Ovary (tissue), 9 donors: Measurements from ENCODE around the gene SLC6A4. TPM values are rescaled to one million over a fixed set of nuclear protein-coding genes. Genes with fewer than 3 reads are reported as not detected.
"Not testable (repeated sequence)": the region's sequence is repeated elsewhere in the genome, so short reads cannot be mapped to it uniquely, and the experiment has no call there.

Experiments
- DNase-seq, 5 donors: peaks; one replicate each; pipeline ENCODE4 v3.0.0-alpha.2; 2019 to 2020
- H3K27ac ChIP-seq, 2 donors: fragments of 200-600 bp; one replicate each; pipeline versions ENCODE4 v1.5.1 to v1.8.0; 2019 to 2022
- H3K27me3 ChIP-seq: fragments of 200-600 bp; one replicate; pipeline ENCODE4 v1.8.0; 2022
- H3K36me3 ChIP-seq: fragments of 200-600 bp; sonication (generic); one replicate; pipeline ENCODE4 v1.5.1; 2019
- H3K4me1 ChIP-seq: one replicate; pipeline ENCODE4 v1.8.1; 2013; ENCODE audit warnings: mild to moderate bottlenecking, moderate library complexity; ENCODE audit not compliant: insufficient read depth
- H3K4me3 ChIP-seq: fragments of 200-600 bp; sonication (generic); one replicate; pipeline ENCODE4 v1.5.1; 2017
- H3K9me3 ChIP-seq, 2 donors: fragments of 200-600 bp in 1 of 2; sonication (generic) in 1 of 2; one replicate each; pipeline versions ENCODE4 v1.5.1 to v1.8.1; 2013 to 2019; ENCODE audit warnings: mild to moderate bottlenecking in 1 of 2, moderate library complexity in 1 of 2
- CTCF ChIP-seq, 3 donors: fragments of 450-650 bp in 2 of 3; fragments of 200-600 bp in 1 of 3; IDR thresholded peaks; one replicate each; pipeline versions ENCODE4 v1.5.1 to v1.8.0; 2016 to 2022; ENCODE audit warnings: antibody characterized with exemption in 3 of 3, mild to moderate bottlenecking in 1 of 3
- EP300 ChIP-seq: sonication (generic); formaldehyde crosslinking; IDR thresholded peaks from one replicate; pipeline ENCODE4 v1.6.1; 2017; ENCODE audit warnings: antibody characterized with exemption
- POLR2A ChIP-seq: fragments of 450-650 bp; IDR thresholded peaks from one replicate; pipeline ENCODE4 v1.6.1; 2017; ENCODE audit warnings: antibody characterized with exemption, mild to moderate bottlenecking, moderate library complexity
- WGBS, 3 donors: extraction: QIAGEN DNeasy Blood & Tissue Kit in 1 of 3; methylation state at CpG; one replicate each; pipeline versions ENCODE4 v1.1.5 to v1.1.7; 2013 to 2017; 5-methylcytosine and 5-hydroxymethylcytosine counted together
- intact Hi-C, 4 donors: fragments of 100-400 bp; cut with DNase I; formaldehyde crosslinking; loops; one replicate each; pipeline versions ENCODE4 v1.11.0 to v1.15.1; 2022 to 2023
- polyA plus RNA-seq, 2 donors: library from polyadenylated mRNA; stranded (reverse); fragments of 200-250 nt in 1 of 2; fragments of 350-450 nt in 1 of 2; fragmentation: Illumina TruSeq in 1 of 2; extraction: RNeasy Lipid Tissue Mini Kit (QIAGEN cat#74804) in 1 of 2; gene quantifications; one replicate each; pipeline ENCODE4 v1.2.3, GENCODE V29; 2013 to 2014
- total RNA-seq, 7 donors: library from RNA; depleted of rRNA in 2 of 7; stranded (reverse); fragments of >200 nt in 2 of 7; fragmentation: NEBNext Ultra II Directional in 3 of 7; extraction: Animal tissue kit (Norgen Biotek cat#: 25700) in 3 of 7; gene quantifications; one replicate each; pipeline versions ENCODE4 v1.1.0 to v1.2.4, GENCODE V29; 2016 to 2023
- donor health status: DM: no; HTN: no; CAD: no; lungs with moderate emphysema.
- donor health status: DM: no; HTN: no; CAD: no.
- donor health status: Bipolar disorder and iron deficiency.
- donor health status: DM: yes; HTN: yes; CAD: no.
- donor health status: DM: no; HTN: no; CAD: no.
- donor health status: DM: yes; HTN: yes; CAD: no.

SLC6A4 gene
- total and polyA plus RNA-seq, 9 donors: 0.05 to 8.3 (median 0.87) TPM; not detected in 4

DNA sequence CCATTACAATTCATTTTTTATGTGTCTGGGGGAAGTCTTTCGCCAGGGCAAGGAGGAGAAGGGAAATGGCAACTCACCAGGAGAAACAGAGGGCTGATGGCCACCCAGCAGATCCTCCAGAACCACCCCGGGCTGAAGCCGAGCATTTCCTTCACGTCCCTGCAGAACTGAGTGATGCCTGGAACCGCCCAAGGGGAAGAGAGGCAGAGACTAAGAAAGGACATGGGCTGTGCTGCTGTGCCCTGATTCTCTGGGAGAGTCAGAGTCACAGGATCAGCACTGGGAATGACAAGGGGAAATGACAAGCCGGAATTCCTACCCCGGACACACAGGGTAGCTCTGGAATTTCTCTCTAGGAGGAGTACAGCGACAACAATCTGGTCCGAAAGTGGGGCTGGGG lies 27.8 kb downstream of the SLC6A4 start:
- no peak for DNase-seq
- Histone ChIP-seq H3K36me3 (no peaks in the 10 kb centered on the region), H3K9me3 (no peaks in the 10 kb centered on the region), H3K4me3 (no peak overlapping the region), H3K27me3 (no peaks in the 10 kb centered on the region), H3K27ac (no peak overlapping the region), H3K4me1 (no peaks in the 10 kb centered on the region)
- intact Hi-C loops: no loop called here
- 78 to 80% (median 79%) methylated on average over 9 of the region's 9 CpGs for WGBS, 3 donors
- TF ChIP-seq EP300 (no peak), POLR2A (no peak), CTCF (IDR thresholded peaks at IDR 0.05) (no peak)

- intact Hi-C loops: no loop called here
- no peak overlapping the region for H3K27ac ChIP-seq
- no peak for TF ChIP-seq CTCF (IDR thresholded peaks at IDR 0.05)
- TF ChIP-seq POLR2A: no peak
- no peak for TF ChIP-seq EP300
- H3K27me3 ChIP-seq: no peaks in the 10 kb centered on the region
- no peak for DNase-seq
- H3K4me3 ChIP-seq: no peak overlapping the region
- no peaks in the 10 kb centered on the region for H3K4me1 ChIP-seq
- 64 to 74% (median 72%) methylated on average over 6 of the region's 6 CpGs for WGBS, 3 donors
- no peaks in the 10 kb centered on the region for H3K36me3 ChIP-seq
- no peaks in the 10 kb centered on the region for H3K9me3 ChIP-seq
These were observed 32.0 kb downstream of the SLC6A4 start for GRCh38 chr17:30203471-30203981.

DNA sequence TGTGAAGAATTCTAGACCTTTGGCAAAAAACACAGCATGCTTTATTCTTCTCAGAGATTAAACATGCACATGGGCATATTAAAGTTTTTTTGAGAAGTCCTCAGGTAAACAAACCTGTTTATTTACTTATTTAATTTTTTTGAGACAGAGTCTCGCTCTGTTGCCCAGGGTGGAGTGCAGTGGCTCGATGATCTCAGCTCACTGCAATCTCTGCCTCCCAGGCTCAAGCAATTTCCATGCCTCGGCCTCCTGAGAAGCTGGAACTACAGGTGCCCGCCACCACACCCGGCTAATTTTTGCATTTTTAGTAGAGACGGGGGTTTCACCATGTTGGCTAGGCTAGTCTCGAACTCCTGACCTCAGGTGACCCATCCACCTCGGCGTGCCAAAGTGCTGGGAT lies 34.8 kb downstream of the SLC6A4 start:
- H3K27me3 ChIP-seq, H3K4me3 ChIP-seq, H3K9me3 ChIP-seq, intact Hi-C loops, H3K27ac ChIP-seq, H3K4me1 ChIP-seq, H3K36me3 ChIP-seq, DNase-seq: not testable (repeated sequence)
- 84 to 92% (median 85%) methylated on average over 8 to 9 of the region's 9 CpGs for WGBS, 3 donors

GRCh38 chr17:30200106-30200505 lies 35.4 kb downstream of the SLC6A4 start:
- WGBS, 3 donors: 61 to 68% (median 65%) methylated on average over 10 of the region's 10 CpGs
- intact Hi-C loops: no loop called here
- DNase-seq: no peak
- no peaks in the 10 kb centered on the region for H3K27me3 ChIP-seq
- no peak overlapping the region for H3K4me3 ChIP-seq
- H3K36me3 ChIP-seq: no peaks in the 10 kb centered on the region
- no peaks in the 10 kb centered on the region for H3K9me3 ChIP-seq
- TF ChIP-seq CTCF (IDR thresholded peaks at IDR 0.05): no peak
- no peak for TF ChIP-seq EP300
- no peak for TF ChIP-seq POLR2A
- H3K4me1 ChIP-seq: no peaks in the 10 kb centered on the region
- no peak overlapping the region for H3K27ac ChIP-seq

- H3K4me1 ChIP-seq: no peaks in the 10 kb centered on the region
- no peaks in the 10 kb centered on the region for H3K9me3 ChIP-seq
- no peaks in the 10 kb centered on the region for H3K27me3 ChIP-seq
- DNase-seq: no peak
- TF ChIP-seq CTCF (IDR thresholded peaks at IDR 0.05) (no peak), EP300 (no peak), POLR2A (no peak)
- no peaks in the 10 kb centered on the region for H3K36me3 ChIP-seq
- H3K4me3 ChIP-seq: no peak overlapping the region
- WGBS, 3 donors: 55 to 65% (median 56%) methylated on average over 5 of the region's 5 CpGs
- H3K27ac ChIP-seq: no peak overlapping the region
- intact Hi-C loops: no loop called here
These were observed 35.9 kb downstream of the SLC6A4 start for GRCh38 chr17:30199600-30199999.
